ENCODE data around the gene ZNF282. TPM values are rescaled to one million over a fixed set of nuclear protein-coding genes. Genes with fewer than 3 reads are reported as not detected.
"Not testable (repeated sequence)": the region's sequence is repeated elsewhere in the genome, so short reads cannot be mapped to it uniquely, and the experiment has no call there.

ZNF282 gene
- total and polyA plus RNA-seq, 5 donors from 2014 or later: 0.83 to 18.6 (median 1.4) TPM

GRCh38 chr7:149250151-149250550, 54.8 kb downstream of the ZNF282 start:
- not testable (repeated sequence) for H3K4me1 ChIP-seq (ENCODE audit: control insufficient read depth, insufficient read depth, low read length, poor library complexity, severe bottlenecking); H3K27ac ChIP-seq (ENCODE audit: insufficient read depth, low read length, poor library complexity, severe bottlenecking); ATAC-seq (ENCODE audit: low read depth in 2 of 2); DNase-seq; H3K27me3 Mint-ChIP-seq; H3K4me3 ChIP-seq (ENCODE audit: low read depth, low read length); H3K4me3 Mint-ChIP-seq; H3K9me3 ChIP-seq (ENCODE audit: control insufficient read depth in 2 of 2, low read length in 2 of 2); H3K27me3 ChIP-seq (ENCODE audit: control insufficient read depth, insufficient read depth, low read length); H3K9me3 Mint-ChIP-seq
- Mint-ChIP-seq H3K36me3 (peaks cover 26% of the 10 kb centered on the region), H3K27ac (peak overlapping the region in 1 of 3 donors; percentile 10), H3K4me1 (peaks cover 4 to 28% (median 19%) of the 10 kb centered on the region in 4 donors)
- peaks cover 41% of the 10 kb centered on the region for H3K36me3 ChIP-seq (ENCODE audit: control insufficient read depth, insufficient read depth, low read length)

DNA sequence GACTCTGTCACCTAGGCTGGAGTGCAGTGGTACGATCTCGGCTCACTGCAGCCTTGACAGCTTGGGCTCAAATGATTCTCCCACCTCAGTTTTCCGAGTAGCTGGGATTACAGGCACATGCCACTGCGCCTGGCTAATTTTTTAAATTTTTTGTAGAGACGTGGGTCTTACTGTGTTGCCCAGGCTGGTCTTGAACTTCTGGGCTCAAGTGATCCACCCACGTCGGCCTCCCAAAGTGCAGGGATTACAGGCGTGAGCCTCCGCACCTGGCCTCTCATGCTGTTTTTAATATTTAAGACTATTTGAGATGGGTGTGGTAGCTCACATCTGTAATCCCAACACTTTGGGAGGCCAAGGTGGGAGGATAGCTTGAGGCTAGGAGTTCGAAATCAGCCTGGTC, 56.2 kb downstream of the ZNF282 start:
- H3K36me3 ChIP-seq (ENCODE audit: control insufficient read depth, insufficient read depth, low read length): peaks cover 47% of the 10 kb centered on the region
- not testable (repeated sequence) for H3K27me3 Mint-ChIP-seq; H3K27ac Mint-ChIP-seq; H3K4me1 ChIP-seq (ENCODE audit: control insufficient read depth, insufficient read depth, low read length, poor library complexity, severe bottlenecking); H3K4me3 Mint-ChIP-seq; H3K9me3 ChIP-seq (ENCODE audit: control insufficient read depth in 2 of 2, low read length in 2 of 2); DNase-seq; H3K4me3 ChIP-seq (ENCODE audit: low read depth, low read length); H3K27ac ChIP-seq (ENCODE audit: insufficient read depth, low read length, poor library complexity, severe bottlenecking); ATAC-seq (ENCODE audit: low read depth in 2 of 2); H3K9me3 Mint-ChIP-seq; H3K27me3 ChIP-seq (ENCODE audit: control insufficient read depth, insufficient read depth, low read length)
- Mint-ChIP-seq H3K4me1 (peaks cover 0 to 17% (median 13%) of the 10 kb centered on the region in 4 donors), H3K36me3 (peaks cover 30% of the 10 kb centered on the region)

DNA sequence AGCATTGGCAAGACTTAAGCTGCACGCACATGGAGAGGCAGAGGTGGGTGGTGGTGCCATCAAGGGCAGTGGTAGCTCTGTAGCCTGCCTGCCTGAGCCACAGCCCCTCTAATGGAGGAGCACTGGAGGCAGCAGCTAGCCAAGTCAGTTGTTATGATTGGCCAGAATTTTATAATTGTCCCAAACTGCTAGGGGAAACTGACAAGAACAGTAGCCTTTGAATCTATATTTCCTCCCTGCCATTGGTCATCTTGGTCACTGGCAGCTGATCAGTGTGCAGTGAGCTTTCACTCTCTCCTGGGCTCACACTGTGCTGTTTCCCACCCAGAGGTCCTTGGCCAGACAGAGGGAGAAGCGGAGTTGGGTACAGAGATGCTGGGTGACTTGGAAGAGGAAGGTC, 57.0 kb downstream of the ZNF282 start:
- Histone ChIP-seq H3K36me3 (ENCODE audit: control insufficient read depth, insufficient read depth, low read length) (peaks cover 47% of the 10 kb centered on the region), H3K27ac (ENCODE audit: insufficient read depth, low read length, poor library complexity, severe bottlenecking) (no peak overlapping the region), H3K4me3 (ENCODE audit: low read depth, low read length) (no peak overlapping the region), H3K27me3 (ENCODE audit: control insufficient read depth, insufficient read depth, low read length) (no peaks in the 10 kb centered on the region), H3K9me3 (ENCODE audit: control insufficient read depth in 2 of 2, low read length in 2 of 2) (no peaks in the 10 kb centered on the region), H3K4me1 (ENCODE audit: control insufficient read depth, insufficient read depth, low read length, poor library complexity, severe bottlenecking) (no peaks in the 10 kb centered on the region)
- peaks cover 30% of the 10 kb centered on the region for H3K36me3 Mint-ChIP-seq
- ATAC-seq (ENCODE audit: low read depth in 2 of 2) (no peak), DNase-seq (no peak)
- no peaks in the 10 kb centered on the region for H3K9me3 Mint-ChIP-seq
- H3K4me3 Mint-ChIP-seq: no peak overlapping the region
- no peaks in the 10 kb centered on the region for H3K27me3 Mint-ChIP-seq
- H3K4me1 Mint-ChIP-seq: peaks cover 0 to 17% (median 12%) of the 10 kb centered on the region in 4 donors
- peak overlapping the region in 1 of 3 donors; percentile 44 for H3K27ac Mint-ChIP-seq

DNA sequence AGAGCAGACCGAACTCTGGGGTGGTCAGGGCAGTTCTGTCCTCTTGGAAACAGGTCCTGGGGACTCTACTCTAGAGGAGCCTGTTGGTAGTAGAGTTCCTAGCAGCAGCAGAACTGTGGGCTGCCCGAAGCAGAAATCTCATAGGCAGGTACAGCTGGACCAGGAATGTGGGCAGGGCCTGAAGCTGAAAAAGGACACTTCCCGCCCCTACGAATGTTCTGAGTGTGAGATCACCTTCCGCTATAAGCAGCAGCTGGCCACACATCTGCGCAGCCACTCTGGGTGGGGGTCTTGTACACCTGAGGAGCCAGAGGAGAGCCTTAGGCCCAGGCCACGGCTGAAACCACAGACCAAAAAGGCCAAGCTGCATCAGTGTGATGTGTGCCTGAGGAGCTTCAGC, 58.3 kb downstream of the ZNF282 start:
- H3K9me3 ChIP-seq (ENCODE audit: control insufficient read depth in 2 of 2, low read length in 2 of 2): no peaks in the 10 kb centered on the region
- H3K27ac ChIP-seq (ENCODE audit: insufficient read depth, low read length, poor library complexity, severe bottlenecking): no peak overlapping the region
- H3K4me3 ChIP-seq (ENCODE audit: low read depth, low read length): no peak overlapping the region
- Mint-ChIP-seq H3K4me3 (no peak overlapping the region), H3K36me3 (peaks cover 26% of the 10 kb centered on the region), H3K9me3 (no peaks in the 10 kb centered on the region), H3K27ac (no peak overlapping the region), H3K4me1 (peaks cover 0 to 5% (median 2%) of the 10 kb centered on the region in 4 donors), H3K27me3 (no peaks in the 10 kb centered on the region)
- peaks cover 47% of the 10 kb centered on the region for H3K36me3 ChIP-seq (ENCODE audit: control insufficient read depth, insufficient read depth, low read length)
- no peak for DNase-seq
- H3K4me1 ChIP-seq (ENCODE audit: control insufficient read depth, insufficient read depth, low read length, poor library complexity, severe bottlenecking): no peaks in the 10 kb centered on the region
- H3K27me3 ChIP-seq (ENCODE audit: control insufficient read depth, insufficient read depth, low read length): no peaks in the 10 kb centered on the region
- no peak for ATAC-seq (ENCODE audit: low read depth in 2 of 2)

GRCh38 chr7:149254181-149254858, 59.0 kb downstream of the ZNF282 start:
- Mint-ChIP-seq H3K4me3 (no peak overlapping the region), H3K36me3 (peaks cover 22% of the 10 kb centered on the region), H3K27ac (no peak overlapping the region), H3K27me3 (no peaks in the 10 kb centered on the region), H3K9me3 (no peaks in the 10 kb centered on the region), H3K4me1 (peaks cover 0 to 3% (median 1%) of the 10 kb centered on the region in 4 donors)
- H3K4me3 ChIP-seq (ENCODE audit: low read depth, low read length): no peak overlapping the region
- H3K27ac ChIP-seq (ENCODE audit: insufficient read depth, low read length, poor library complexity, severe bottlenecking): no peak overlapping the region
- no peaks in the 10 kb centered on the region for H3K9me3 ChIP-seq (ENCODE audit: control insufficient read depth in 2 of 2, low read length in 2 of 2)
- no peaks in the 10 kb centered on the region for H3K4me1 ChIP-seq (ENCODE audit: control insufficient read depth, insufficient read depth, low read length, poor library complexity, severe bottlenecking)
- no peaks in the 10 kb centered on the region for H3K27me3 ChIP-seq (ENCODE audit: control insufficient read depth, insufficient read depth, low read length)
- no peak for DNase-seq
- ATAC-seq (ENCODE audit: low read depth in 2 of 2): no peak
- peaks cover 47% of the 10 kb centered on the region for H3K36me3 ChIP-seq (ENCODE audit: control insufficient read depth, insufficient read depth, low read length)

DNA sequence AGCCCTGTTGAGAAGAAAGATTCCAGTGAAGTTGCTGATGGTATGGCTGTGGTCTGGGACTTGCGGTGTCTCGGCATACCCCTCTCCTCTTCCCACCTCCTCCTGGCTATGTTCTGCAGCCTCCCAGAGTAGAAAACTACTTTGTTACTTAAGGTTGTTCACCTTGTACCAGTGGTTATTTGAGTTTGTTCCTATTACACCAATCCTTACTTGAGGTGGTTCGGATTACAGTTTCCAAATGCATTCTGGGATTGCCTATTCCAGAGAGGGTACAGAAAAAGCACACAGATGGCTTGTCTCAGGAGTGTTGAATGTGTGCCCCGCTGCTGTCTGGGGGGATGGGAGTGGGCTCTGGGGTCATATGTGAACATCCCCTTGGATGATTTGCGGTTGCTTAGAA, 59.8 kb downstream of the ZNF282 start:
- Histone ChIP-seq H3K27ac (ENCODE audit: insufficient read depth, low read length, poor library complexity, severe bottlenecking) (no peak overlapping the region), H3K27me3 (ENCODE audit: control insufficient read depth, insufficient read depth, low read length) (no peaks in the 10 kb centered on the region), H3K4me3 (ENCODE audit: low read depth, low read length) (no peak overlapping the region), H3K4me1 (ENCODE audit: control insufficient read depth, insufficient read depth, low read length, poor library complexity, severe bottlenecking) (no peaks in the 10 kb centered on the region), H3K9me3 (ENCODE audit: control insufficient read depth in 2 of 2, low read length in 2 of 2) (no peaks in the 10 kb centered on the region), H3K36me3 (ENCODE audit: control insufficient read depth, insufficient read depth, low read length) (peaks cover 47% of the 10 kb centered on the region)
- Mint-ChIP-seq H3K27me3 (no peaks in the 10 kb centered on the region), H3K4me3 (no peak overlapping the region), H3K9me3 (no peaks in the 10 kb centered on the region), H3K4me1 (peaks cover 0 to 3% (median 1%) of the 10 kb centered on the region in 4 donors), H3K27ac (no peak overlapping the region), H3K36me3 (peaks cover 22% of the 10 kb centered on the region)
- DNase-seq: no peak
- no peak for ATAC-seq (ENCODE audit: low read depth in 2 of 2)

- H3K9me3 ChIP-seq (ENCODE audit: control insufficient read depth in 2 of 2, low read length in 2 of 2): no peaks in the 10 kb centered on the region
- H3K27ac ChIP-seq (ENCODE audit: insufficient read depth, low read length, poor library complexity, severe bottlenecking): no peak overlapping the region
- no peaks in the 10 kb centered on the region for H3K27me3 Mint-ChIP-seq
- H3K27ac Mint-ChIP-seq: peak overlapping the region in 1 of 3 donors; percentile 29
- H3K4me3 ChIP-seq (ENCODE audit: low read depth, low read length): no peak overlapping the region
- peaks cover 6% of the 10 kb centered on the region for H3K4me1 ChIP-seq (ENCODE audit: control insufficient read depth, insufficient read depth, low read length, poor library complexity, severe bottlenecking)
- no peak overlapping the region for H3K4me3 Mint-ChIP-seq
- no peaks in the 10 kb centered on the region for H3K9me3 Mint-ChIP-seq
- ATAC-seq (ENCODE audit: low read depth in 2 of 2): no peak
- H3K4me1 Mint-ChIP-seq: peaks cover 0 to 8% (median 4%) of the 10 kb centered on the region in 4 donors
- H3K36me3 Mint-ChIP-seq: peaks cover 17% of the 10 kb centered on the region
- DNase-seq: no peak
- peaks cover 40% of the 10 kb centered on the region for H3K36me3 ChIP-seq (ENCODE audit: control insufficient read depth, insufficient read depth, low read length)
- no peaks in the 10 kb centered on the region for H3K27me3 ChIP-seq (ENCODE audit: control insufficient read depth, insufficient read depth, low read length)
Observed at GRCh38 chr7:149256568-149256967, 61.2 kb downstream of the ZNF282 start.

DNA sequence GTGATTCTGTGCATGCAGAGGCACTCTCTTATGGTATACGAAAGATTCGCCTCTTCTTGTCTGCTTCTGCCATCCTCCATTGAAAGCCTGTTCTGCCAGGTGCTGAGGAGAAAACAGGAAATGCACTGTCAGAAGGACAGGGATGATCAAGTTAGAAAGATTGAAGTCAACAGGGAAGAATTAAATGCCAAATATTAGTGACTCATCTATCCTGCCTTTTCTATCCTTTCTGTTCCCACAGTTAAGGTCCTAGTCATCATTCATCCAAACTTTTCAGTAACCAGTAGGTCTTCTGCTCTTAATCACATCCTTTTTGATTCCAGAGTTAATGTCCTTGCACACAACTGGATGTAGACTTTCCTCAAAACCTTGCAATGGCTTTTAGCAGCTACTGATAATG, 61.8 kb downstream of the ZNF282 start:
- no peak for DNase-seq
- Histone ChIP-seq H3K4me3 (ENCODE audit: low read depth, low read length) (no peak overlapping the region), H3K36me3 (ENCODE audit: control insufficient read depth, insufficient read depth, low read length) (peaks cover 37% of the 10 kb centered on the region), H3K27me3 (ENCODE audit: control insufficient read depth, insufficient read depth, low read length) (no peaks in the 10 kb centered on the region), H3K9me3 (ENCODE audit: control insufficient read depth in 2 of 2, low read length in 2 of 2) (no peaks in the 10 kb centered on the region), H3K27ac (ENCODE audit: insufficient read depth, low read length, poor library complexity, severe bottlenecking) (no peak overlapping the region), H3K4me1 (ENCODE audit: control insufficient read depth, insufficient read depth, low read length, poor library complexity, severe bottlenecking) (peaks cover 8% of the 10 kb centered on the region)
- Mint-ChIP-seq H3K4me1 (peaks cover 0 to 7% (median 4%) of the 10 kb centered on the region in 4 donors), H3K36me3 (peaks cover 17% of the 10 kb centered on the region), H3K27ac (peak overlapping the region in 2 of 3 donors; percentile 29 to 89), H3K27me3 (no peaks in the 10 kb centered on the region), H3K9me3 (no peaks in the 10 kb centered on the region), H3K4me3 (no peak overlapping the region)
- ATAC-seq (ENCODE audit: low read depth in 2 of 2): no peak
